GM18951 (cell line): ENCODE measurements around the gene WDFY4.

ENCODE experiments used
- POLR2A ChIP-seq: IDR thresholded peaks from 4 replicates; pipeline ENCODE4 v1.6.1; 2011; ENCODE audit warnings: mild to moderate bottlenecking; ENCODE audit not compliant: insufficient read length, insufficient read depth; ENCODE audit errors: extremely low read depth
- in situ Hi-C: fragments of 300-500 bp; cut with MboI; formaldehyde crosslinking; loops from one replicate; pipeline ENCODE4 v1.12.0; 2022; ENCODE audit warnings: low sequenced_read_pairs, mixed read lengths, inconsistent platforms; ENCODE audit not compliant: unreplicated experiment

The WDFY4 gene

DNA sequence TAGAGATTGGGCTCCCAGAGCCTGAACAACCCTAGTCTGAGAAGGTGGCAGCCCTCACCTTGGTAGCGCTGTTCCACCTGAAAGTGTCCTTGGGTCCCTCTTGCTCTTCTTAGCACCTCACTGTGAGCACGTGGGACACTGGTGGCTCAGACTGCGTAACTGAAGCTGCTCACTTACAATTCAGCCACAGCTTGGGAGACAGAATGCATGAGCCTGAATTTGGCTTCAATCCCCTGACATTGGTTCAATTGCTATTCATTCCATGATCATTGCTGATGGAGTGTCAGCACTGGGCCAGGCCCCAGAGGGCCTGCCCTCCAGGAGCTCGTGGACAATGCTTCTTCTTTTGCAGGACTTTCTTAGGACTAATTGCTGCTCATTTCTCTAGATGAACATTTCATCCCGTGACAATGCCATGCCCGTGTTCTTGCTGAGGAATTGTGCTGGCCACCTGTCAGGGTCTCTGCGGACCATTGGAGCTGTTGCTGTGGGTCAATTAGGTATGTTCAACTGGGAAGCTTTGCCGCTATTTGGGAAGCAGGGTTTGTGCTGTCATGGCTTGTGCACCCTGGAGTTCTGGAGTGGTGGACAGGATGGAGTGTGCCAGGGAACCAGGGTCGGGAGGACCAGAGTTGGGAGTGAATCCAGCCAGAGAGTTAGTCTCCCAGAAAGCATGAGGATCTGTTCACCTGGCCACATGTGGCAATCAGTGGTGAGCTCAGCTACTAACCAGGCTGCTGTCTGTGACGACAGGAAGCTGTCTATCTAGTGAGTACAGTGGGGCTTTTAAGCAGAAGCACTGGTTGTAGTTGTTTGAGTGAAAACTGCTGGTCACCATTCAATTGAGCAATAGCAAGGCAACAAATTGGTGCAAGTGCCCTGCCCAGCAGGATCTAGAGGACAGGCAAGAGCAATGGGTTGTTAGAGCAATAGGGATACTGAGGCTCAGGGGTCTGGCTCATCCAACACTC, 105.1 kb downstream of the WDFY4 start:
- in situ Hi-C loops = no loop called here
- no peak for TF ChIP-seq POLR2A

DNA sequence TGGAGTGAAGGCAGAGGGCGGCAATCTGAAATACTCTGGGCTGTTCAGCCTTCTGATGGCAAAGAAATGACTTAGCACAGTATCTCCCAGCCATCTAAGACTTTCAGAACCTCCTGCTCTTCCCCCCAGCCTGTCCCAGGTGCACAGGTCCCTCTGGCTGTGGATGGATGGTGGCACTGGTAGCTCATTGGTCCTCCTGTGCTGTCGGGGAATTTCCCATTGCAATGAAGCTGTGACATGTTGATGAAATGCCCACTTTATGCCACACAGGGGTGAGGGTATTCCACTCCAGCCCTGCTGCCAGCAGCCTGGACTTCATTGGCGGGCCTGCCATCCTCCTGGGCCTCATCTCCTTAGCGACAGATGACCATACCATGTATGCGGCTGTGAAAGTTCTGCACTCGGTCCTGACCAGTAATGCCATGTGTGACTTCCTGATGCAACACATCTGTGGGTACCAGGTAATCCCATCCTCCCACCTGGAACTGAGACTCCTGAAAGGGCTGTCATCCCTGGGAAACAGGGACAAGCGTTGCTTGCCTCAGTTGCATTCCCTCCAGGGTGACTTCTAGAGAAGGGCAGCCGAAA, 105.9 kb downstream of the WDFY4 start:
- TF ChIP-seq POLR2A = no peak
- in situ Hi-C loops = no loop called here

DNA sequence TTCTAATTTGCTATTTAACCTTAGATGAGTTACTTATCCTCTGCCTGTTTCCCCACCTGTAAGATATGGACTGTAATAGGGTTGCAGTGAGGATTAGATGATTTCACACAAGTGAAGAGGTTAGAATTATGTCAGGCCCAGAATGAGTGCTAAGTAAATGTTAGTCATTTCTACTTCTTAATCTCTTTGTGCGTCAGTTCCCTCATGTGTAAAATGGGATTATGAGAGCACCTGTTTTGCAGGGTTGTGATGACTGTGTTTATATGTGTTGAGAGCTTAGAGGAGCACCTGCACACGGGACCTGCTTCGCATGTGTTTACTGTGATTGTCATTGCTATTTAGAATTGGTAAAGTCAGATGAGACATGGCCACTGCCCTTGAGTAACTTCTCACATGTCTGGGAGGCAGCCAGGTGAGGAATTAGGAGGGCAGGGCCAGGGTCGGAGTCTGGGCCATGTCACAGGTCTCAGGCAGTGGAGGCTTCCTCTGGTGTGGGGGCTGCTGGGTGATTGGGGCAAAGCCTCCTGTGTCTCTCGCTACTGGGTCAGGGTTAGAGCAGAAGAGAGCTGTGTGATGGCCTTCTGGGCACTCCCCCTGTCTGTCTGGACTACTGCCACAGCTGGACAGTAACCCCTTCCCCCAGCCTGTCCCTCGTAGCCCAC, 106.7 kb downstream of the WDFY4 start:
- no peak for TF ChIP-seq POLR2A
- in situ Hi-C loops = no loop called here

DNA sequence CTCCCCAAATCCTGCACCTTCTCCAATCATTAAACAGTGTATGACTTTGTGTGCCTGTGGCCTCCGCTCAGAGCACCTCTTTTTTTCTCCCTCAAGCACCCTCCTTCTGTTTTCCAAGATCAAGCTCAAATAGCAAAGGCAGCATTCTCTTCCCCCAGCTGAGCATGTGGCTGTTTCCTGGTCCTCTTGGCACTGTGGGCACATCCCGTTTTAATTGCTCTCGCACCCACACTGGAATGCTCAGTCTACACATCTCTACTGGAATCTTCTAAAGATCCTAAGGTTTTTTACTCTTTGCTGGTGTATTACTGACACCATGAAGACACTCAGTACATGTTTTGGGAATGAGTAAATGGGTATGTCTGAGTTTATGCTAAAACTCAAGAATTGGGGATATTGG, 107.4 kb downstream of the WDFY4 start:
- in situ Hi-C loops = no loop called here
- TF ChIP-seq POLR2A = no peak

DNA sequence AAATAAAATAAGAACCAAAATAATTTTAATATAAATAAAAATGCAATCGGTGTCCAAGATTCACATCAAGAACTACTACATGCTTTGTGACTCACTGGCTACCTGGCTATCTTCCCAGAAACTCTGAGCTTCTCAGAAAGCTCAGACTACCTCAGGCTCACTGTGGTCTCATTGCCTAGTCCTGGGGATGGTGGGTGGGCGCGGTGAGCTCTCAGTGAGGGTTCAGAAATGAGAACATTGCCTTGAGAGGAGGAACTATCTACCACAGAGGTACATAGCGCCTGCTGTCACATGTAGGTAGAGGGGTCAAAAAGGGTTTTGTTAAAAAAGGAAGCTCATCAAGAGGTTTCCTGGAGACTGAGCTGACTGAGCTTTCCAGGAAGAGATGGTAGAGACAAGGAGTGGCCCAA, 108.0 kb downstream of the WDFY4 start:
- in situ Hi-C loops = no loop called here
- TF ChIP-seq POLR2A = no peak

DNA sequence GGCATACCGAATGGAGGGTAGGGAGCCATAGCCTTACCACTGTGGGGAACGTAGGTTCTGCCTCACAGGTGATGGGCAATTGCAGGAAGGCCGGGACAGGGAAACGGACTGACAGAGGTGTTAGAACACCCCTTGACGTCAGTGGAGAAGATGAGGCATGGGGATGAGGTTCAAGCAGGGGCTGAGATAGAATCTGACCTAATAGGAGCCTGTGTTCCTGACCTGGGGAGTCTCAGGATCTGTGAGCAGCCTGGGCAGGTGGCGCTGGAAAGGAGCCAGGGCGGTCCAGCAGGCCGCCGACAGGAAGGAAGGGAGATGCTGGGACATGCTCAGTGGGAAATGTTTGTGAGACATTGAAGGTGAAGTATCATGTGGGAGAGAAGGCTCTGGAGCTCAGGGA, 109.4 kb downstream of the WDFY4 start:
- TF ChIP-seq POLR2A = no peak
- in situ Hi-C loops = no loop called here

DNA sequence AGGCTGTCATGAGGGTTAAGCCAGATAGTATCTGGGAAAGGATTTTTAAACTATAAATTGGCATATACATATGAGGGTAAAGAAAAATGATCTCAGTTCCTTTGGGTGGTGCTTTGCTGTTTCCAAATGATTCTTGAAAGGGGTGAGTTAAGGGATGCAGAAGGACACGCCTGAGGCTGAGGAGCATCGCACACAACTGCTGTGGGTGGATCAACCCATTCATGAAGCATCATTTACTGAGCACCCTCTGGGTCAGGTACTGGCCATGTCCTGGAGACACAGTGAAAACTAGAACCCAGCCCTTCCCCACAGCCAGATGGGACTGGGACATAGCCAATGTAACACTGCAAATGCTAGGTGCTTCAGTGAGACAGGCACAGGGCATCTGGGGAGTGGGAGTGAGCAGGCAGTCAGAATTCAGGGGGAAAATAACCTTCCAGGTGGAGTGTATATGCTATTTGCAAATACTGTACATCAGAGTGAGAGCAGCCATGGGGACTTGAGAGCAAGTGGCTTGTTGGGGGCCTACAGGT, 112.1 kb downstream of the WDFY4 start:
- in situ Hi-C loops = loop anchor here (5.0 kb wide), 1 partner anchor 39 kb away; no protein-coding TSS in a partner anchor
- TF ChIP-seq POLR2A = no peak

DNA sequence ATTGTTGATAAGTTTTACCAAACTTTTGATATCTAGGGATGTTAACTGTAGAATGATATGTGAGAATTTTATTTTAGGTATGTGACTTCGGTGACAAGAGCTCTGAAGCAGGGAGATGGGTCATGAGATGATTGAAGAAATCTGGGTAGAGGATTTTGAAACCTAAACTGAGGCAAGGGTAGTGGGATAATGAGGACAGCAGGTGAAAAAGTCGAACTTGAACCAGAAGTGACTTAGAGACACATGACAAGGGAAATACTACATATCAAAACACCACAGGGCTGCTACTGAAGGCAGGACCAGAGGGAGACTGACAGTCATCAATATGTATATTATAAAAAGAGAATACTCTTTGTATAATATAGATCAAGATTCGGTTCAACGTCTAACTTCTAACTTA, 113.2 kb downstream of the WDFY4 start:
- in situ Hi-C loops = loop anchor here (5.0 kb wide), 1 partner anchor 41 kb away; no protein-coding TSS in a partner anchor
- no peak for TF ChIP-seq POLR2A

DNA sequence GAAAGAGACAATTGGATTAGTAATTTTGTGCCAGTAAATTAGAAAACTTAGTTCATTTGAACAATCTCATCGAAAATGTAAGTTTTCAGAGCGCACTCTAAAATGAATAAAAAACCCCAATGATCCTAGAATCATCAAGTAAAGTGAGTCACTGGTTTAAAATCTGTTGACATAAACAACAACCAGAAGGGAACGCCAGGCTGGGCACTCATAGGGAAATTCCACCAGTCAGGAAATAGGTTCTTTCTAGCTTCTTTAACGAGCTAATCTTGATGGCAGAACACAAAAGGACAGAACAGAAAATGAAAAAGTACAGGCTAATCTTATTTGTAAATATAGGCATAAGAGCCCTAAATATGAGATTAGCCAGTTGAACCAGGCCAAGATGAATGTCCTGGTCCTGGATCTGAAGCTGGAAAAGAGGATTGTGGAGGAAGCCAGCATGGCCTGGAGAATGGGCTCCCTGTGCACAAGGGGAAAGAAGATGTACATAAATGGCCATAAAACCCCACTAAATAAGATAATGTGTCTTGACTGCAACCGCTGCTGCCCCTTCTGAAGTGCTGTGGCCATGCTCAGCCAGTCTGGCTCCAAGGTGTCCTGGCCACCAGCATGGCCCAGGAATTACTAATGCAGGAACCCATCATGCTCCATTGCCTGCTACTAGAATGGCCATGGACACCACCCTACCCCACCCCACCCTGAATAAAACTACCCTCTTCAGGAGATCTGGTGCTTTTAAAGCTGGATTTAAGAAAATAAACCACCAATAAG, 114.0 kb downstream of the WDFY4 start:
- in situ Hi-C loops = loop anchor here (5.0 kb wide), 1 partner anchor 41 kb away; no protein-coding TSS in a partner anchor
- no peak for TF ChIP-seq POLR2A

DNA sequence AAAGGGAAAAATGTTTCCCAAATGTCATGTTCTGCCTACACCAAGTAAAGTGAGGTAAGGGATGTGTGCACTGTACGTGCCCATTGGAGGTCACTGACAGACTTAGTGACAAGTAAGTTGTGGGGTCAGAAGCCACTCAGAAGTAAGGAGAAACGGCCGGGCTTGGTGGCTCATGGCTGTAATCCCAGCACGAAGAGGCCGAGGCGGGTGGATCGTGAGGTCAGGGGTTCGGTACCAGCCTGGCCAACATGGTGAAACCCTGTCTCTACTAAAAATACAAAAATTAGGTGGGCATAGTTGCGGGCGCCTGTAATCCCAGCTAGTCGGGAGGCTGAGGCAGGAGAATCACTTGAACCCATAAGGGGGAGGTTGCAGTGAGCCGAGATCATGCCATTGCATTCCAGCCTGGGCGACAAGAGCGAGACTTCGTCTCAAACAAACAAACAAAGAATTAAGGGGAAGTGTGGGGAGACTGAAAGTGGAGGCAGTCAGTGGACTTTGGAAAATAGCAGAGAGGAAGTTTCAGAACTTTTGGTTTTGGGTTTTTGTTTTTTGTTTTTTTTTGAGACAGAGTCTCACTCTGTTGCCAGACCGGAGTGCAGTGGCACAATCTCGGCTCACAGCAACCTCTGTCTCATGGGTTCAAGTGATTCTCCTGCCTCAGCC, 114.8 kb downstream of the WDFY4 start:
- TF ChIP-seq POLR2A = no peak
- in situ Hi-C loops = loop anchor here (5.0 kb wide), 1 partner anchor 42 kb away; no protein-coding TSS in a partner anchor

DNA sequence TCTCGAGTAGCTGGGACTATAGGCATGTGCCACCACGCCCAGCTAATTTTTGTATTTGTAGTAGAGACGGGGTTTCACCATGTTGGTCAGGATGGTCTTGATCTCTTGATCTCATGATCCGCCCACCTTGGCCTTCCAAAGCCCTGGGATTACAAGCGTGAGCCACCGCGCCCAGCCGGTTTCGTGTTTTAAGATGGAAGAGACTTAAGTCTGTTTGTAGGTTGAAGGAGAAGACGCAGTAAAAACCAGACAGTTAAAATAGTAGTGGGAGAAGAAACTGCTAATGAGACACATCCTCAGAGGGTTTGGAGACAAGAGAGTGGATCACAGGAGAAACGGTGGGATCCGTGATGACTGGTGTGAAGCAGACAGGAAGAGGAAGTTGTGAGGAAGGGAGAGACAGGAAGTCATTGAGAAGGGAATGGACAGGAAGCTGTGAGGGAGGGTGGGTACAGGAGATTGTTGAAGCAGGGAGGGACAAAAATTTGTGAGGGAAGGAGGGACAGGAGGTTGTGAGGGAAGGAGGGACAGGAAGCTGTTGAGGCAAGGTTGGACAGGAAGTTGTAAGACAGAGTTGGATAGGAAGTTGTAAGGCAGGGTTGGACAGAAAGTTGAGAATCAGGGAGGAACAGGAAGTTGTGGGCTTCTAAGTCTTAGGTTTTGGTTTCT, 115.5 kb downstream of the WDFY4 start:
- no peak for TF ChIP-seq POLR2A
- in situ Hi-C loops = no loop called here
